Tibial nerve (tissue), 3 donors: ENCODE results near the gene PAK1.

ENCODE experiments used
- POLR2A ChIP-seq, 2 donors: fragments of 450-650 bp; IDR thresholded peaks; one replicate each; pipeline ENCODE4 v1.6.1; 2017; ENCODE audit warnings: antibody characterized with exemption in 2 of 2, mild to moderate bottlenecking in 2 of 2, moderate library complexity in 2 of 2
- TF ChIP-seq, protein P1 (sequence below), 5 experiments: fragments of 200-600 bp in 3 of 5; fragments of 450-650 bp in 2 of 5; sonication (generic) in 3 of 5; IDR thresholded peaks; one replicate each; pipeline ENCODE4 v1.5.1; 2016 to 2019; ENCODE audit warnings: antibody characterized with exemption in 5 of 5, mild to moderate bottlenecking in 3 of 5, moderate library complexity in 2 of 5

GRCh38 chr11:77284476-77285468 is 189.1 kb downstream of the PAK1 start:
- TF ChIP-seq, protein P1, sequence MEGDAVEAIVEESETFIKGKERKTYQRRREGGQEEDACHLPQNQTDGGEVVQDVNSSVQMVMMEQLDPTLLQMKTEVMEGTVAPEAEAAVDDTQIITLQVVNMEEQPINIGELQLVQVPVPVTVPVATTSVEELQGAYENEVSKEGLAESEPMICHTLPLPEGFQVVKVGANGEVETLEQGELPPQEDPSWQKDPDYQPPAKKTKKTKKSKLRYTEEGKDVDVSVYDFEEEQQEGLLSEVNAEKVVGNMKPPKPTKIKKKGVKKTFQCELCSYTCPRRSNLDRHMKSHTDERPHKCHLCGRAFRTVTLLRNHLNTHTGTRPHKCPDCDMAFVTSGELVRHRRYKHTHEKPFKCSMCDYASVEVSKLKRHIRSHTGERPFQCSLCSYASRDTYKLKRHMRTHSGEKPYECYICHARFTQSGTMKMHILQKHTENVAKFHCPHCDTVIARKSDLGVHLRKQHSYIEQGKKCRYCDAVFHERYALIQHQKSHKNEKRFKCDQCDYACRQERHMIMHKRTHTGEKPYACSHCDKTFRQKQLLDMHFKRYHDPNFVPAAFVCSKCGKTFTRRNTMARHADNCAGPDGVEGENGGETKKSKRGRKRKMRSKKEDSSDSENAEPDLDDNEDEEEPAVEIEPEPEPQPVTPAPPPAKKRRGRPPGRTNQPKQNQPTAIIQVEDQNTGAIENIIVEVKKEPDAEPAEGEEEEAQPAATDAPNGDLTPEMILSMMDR (IDR thresholded peaks at IDR 0.05): no peak
- no peak for TF ChIP-seq POLR2A (IDR thresholded peaks at IDR 0.05)
